NCI-H446 (cell line): ENCODE measurements around the gene MOGAT2.

Experiments used
- DNase-seq, 2 experiments: peaks; one replicate each; lab custom pipeline; 2025; lab: John Stamatoyannopoulos, UW

Gene MOGAT2

GRCh38 chr11:75781296-75781695 is 63.7 kb downstream of the MOGAT2 start:
- DNase-seq: no peak

DNA sequence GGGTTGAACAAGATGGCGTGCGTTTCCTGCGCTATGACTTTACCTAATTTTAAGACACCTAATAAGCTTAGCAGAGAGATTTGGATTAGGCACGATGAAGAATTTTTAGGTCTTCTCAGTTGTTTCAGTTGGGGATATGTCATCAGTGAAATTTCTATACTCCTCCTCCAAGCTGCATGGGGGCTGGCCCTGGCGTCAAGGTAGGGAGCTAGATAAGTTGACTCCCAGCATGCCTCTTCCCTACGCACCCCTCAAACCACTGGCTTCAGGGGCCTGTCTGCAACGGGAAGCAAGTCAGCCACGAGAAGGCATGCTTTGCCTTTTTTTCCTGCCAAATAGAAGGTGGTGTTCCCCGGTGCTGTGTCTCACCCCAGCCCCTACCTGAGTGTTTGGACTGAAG is 64.2 kb downstream of the MOGAT2 start:
- no peak for DNase-seq
